Measurements from ENCODE around the gene KCNQ1.

KCNQ1 gene

GRCh38 chr11:2675540-2675939 lies 230.7 kb downstream of the KCNQ1 start:
- no peak overlapping the region for H3K9ac ChIP-seq (ENCODE audit: low read length)
- H3K27ac ChIP-seq (ENCODE audit: low read depth, low read length): no peak overlapping the region
- H3K27me3 ChIP-seq (ENCODE audit: control insufficient read depth, insufficient read depth, low read length): no peaks in the 10 kb centered on the region
- H3K36me3 ChIP-seq (ENCODE audit: control insufficient read depth, insufficient read depth, low read length): no peaks in the 10 kb centered on the region
- no peaks in the 10 kb centered on the region for H3K9me3 ChIP-seq (ENCODE audit: control insufficient read depth, insufficient read depth, low read depth, low read length)
- H3K4me1 ChIP-seq (ENCODE audit: control insufficient read depth, insufficient read depth, low read length): peaks cover 5% of the 10 kb centered on the region
- H3K4me3 ChIP-seq (ENCODE audit: low read depth, low read length): no peak overlapping the region

GRCh38 chr11:2677127-2677526 lies 232.3 kb downstream of the KCNQ1 start:
- no peaks in the 10 kb centered on the region for H3K36me3 ChIP-seq (ENCODE audit: control insufficient read depth, insufficient read depth, low read length)
- H3K9ac ChIP-seq (ENCODE audit: low read length): no peak overlapping the region
- H3K27me3 ChIP-seq (ENCODE audit: control insufficient read depth, insufficient read depth, low read length): no peaks in the 10 kb centered on the region
- H3K4me3 ChIP-seq (ENCODE audit: low read depth, low read length): no peak overlapping the region
- H3K9me3 ChIP-seq (ENCODE audit: control insufficient read depth, insufficient read depth, low read depth, low read length): no peaks in the 10 kb centered on the region
- H3K4me1 ChIP-seq (ENCODE audit: control insufficient read depth, insufficient read depth, low read length): peaks cover 5% of the 10 kb centered on the region
- H3K27ac ChIP-seq (ENCODE audit: low read depth, low read length): no peak overlapping the region

- Histone ChIP-seq H3K27me3 (ENCODE audit: control insufficient read depth, insufficient read depth, low read length) (no peaks in the 10 kb centered on the region), H3K9ac (ENCODE audit: low read length) (no peak overlapping the region), H3K4me3 (ENCODE audit: low read depth, low read length) (no peak overlapping the region), H3K4me1 (ENCODE audit: control insufficient read depth, insufficient read depth, low read length) (peaks cover 12% of the 10 kb centered on the region), H3K27ac (ENCODE audit: low read depth, low read length) (no peak overlapping the region), H3K36me3 (ENCODE audit: control insufficient read depth, insufficient read depth, low read length) (no peaks in the 10 kb centered on the region), H3K9me3 (ENCODE audit: control insufficient read depth, insufficient read depth, low read depth, low read length) (no peaks in the 10 kb centered on the region)
These were observed 233.6 kb downstream of the KCNQ1 start for GRCh38 chr11:2678396-2678795.

GRCh38 chr11:2679011-2679676 lies 234.3 kb downstream of the KCNQ1 start:
- no peak overlapping the region for H3K27ac ChIP-seq (ENCODE audit: low read depth, low read length)
- H3K9ac ChIP-seq (ENCODE audit: low read length): no peak overlapping the region
- no peaks in the 10 kb centered on the region for H3K36me3 ChIP-seq (ENCODE audit: control insufficient read depth, insufficient read depth, low read length)
- H3K9me3 ChIP-seq (ENCODE audit: control insufficient read depth, insufficient read depth, low read depth, low read length): no peaks in the 10 kb centered on the region
- H3K4me1 ChIP-seq (ENCODE audit: control insufficient read depth, insufficient read depth, low read length): peaks cover 13% of the 10 kb centered on the region
- no peak overlapping the region for H3K4me3 ChIP-seq (ENCODE audit: low read depth, low read length)
- H3K27me3 ChIP-seq (ENCODE audit: control insufficient read depth, insufficient read depth, low read length): no peaks in the 10 kb centered on the region

- H3K4me3 ChIP-seq (ENCODE audit: low read depth, low read length): no peak overlapping the region
These were observed 236.8 kb downstream of the KCNQ1 start for GRCh38 chr11:2681408-2682145.

GRCh38 chr11:2683806-2684205 lies 239.0 kb downstream of the KCNQ1 start:
- Histone ChIP-seq H3K4me3 (ENCODE audit: low read depth, low read length) (no peak overlapping the region), H3K4me1 (ENCODE audit: control insufficient read depth, insufficient read depth, low read length) (peaks cover 37% of the 10 kb centered on the region), H3K9ac (ENCODE audit: low read length) (no peak overlapping the region), H3K27me3 (ENCODE audit: control insufficient read depth, insufficient read depth, low read length) (no peaks in the 10 kb centered on the region), H3K36me3 (ENCODE audit: control insufficient read depth, insufficient read depth, low read length) (peaks cover 7% of the 10 kb centered on the region; the same call in 1 of the 2 replicates), H3K27ac (ENCODE audit: low read depth, low read length) (no peak overlapping the region), H3K9me3 (ENCODE audit: control insufficient read depth, insufficient read depth, low read depth, low read length) (no peaks in the 10 kb centered on the region)

More at GRCh38 chr11:2681408-2682145, 236.8 kb downstream of the KCNQ1 start:
- Histone ChIP-seq H3K27me3 (ENCODE audit: control insufficient read depth, insufficient read depth, low read length) (no peaks in the 10 kb centered on the region), H3K27ac (ENCODE audit: low read depth, low read length) (no peak overlapping the region), H3K36me3 (ENCODE audit: control insufficient read depth, insufficient read depth, low read length) (peaks cover 4% of the 10 kb centered on the region; the same call in 1 of the 2 replicates), H3K9me3 (ENCODE audit: control insufficient read depth, insufficient read depth, low read depth, low read length) (no peaks in the 10 kb centered on the region), H3K9ac (ENCODE audit: low read length) (no peak overlapping the region), H3K4me1 (ENCODE audit: control insufficient read depth, insufficient read depth, low read length) (peaks cover 14% of the 10 kb centered on the region)

GRCh38 chr11:2684581-2684980 lies 239.8 kb downstream of the KCNQ1 start:
- Histone ChIP-seq H3K27ac (ENCODE audit: low read depth, low read length) (no peak overlapping the region), H3K9ac (ENCODE audit: low read length) (no peak overlapping the region), H3K9me3 (ENCODE audit: control insufficient read depth, insufficient read depth, low read depth, low read length) (no peaks in the 10 kb centered on the region), H3K4me3 (ENCODE audit: low read depth, low read length) (no peak overlapping the region), H3K36me3 (ENCODE audit: control insufficient read depth, insufficient read depth, low read length) (peaks cover 7% of the 10 kb centered on the region; the same call in 1 of the 2 replicates), H3K4me1 (ENCODE audit: control insufficient read depth, insufficient read depth, low read length) (peaks cover 44% of the 10 kb centered on the region), H3K27me3 (ENCODE audit: control insufficient read depth, insufficient read depth, low read length) (no peaks in the 10 kb centered on the region)

GRCh38 chr11:2685051-2685450 lies 240.2 kb downstream of the KCNQ1 start:
- Histone ChIP-seq H3K9me3 (ENCODE audit: control insufficient read depth, insufficient read depth, low read depth, low read length) (no peaks in the 10 kb centered on the region), H3K9ac (ENCODE audit: low read length) (no peak overlapping the region), H3K27me3 (ENCODE audit: control insufficient read depth, insufficient read depth, low read length) (no peaks in the 10 kb centered on the region), H3K27ac (ENCODE audit: low read depth, low read length) (no peak overlapping the region), H3K36me3 (ENCODE audit: control insufficient read depth, insufficient read depth, low read length) (peaks cover 7% of the 10 kb centered on the region; the same call in 1 of the 2 replicates), H3K4me1 (ENCODE audit: control insufficient read depth, insufficient read depth, low read length) (peaks cover 49% of the 10 kb centered on the region), H3K4me3 (ENCODE audit: low read depth, low read length) (no peak overlapping the region)

GRCh38 chr11:2685566-2686359 lies 241.0 kb downstream of the KCNQ1 start:
- H3K27me3 ChIP-seq (ENCODE audit: control insufficient read depth, insufficient read depth, low read length): no peaks in the 10 kb centered on the region
- H3K9ac ChIP-seq (ENCODE audit: low read length): no peak overlapping the region
- no peaks in the 10 kb centered on the region for H3K9me3 ChIP-seq (ENCODE audit: control insufficient read depth, insufficient read depth, low read depth, low read length)
- no peak overlapping the region for H3K4me3 ChIP-seq (ENCODE audit: low read depth, low read length)
- no peak overlapping the region for H3K27ac ChIP-seq (ENCODE audit: low read depth, low read length)
- peaks cover 56% of the 10 kb centered on the region for H3K4me1 ChIP-seq (ENCODE audit: control insufficient read depth, insufficient read depth, low read length)
- peaks cover 7% of the 10 kb centered on the region for H3K36me3 ChIP-seq (ENCODE audit: control insufficient read depth, insufficient read depth, low read length)

GRCh38 chr11:2686360-2687222 lies 241.8 kb downstream of the KCNQ1 start:
- peaks cover 65% of the 10 kb centered on the region for H3K4me1 ChIP-seq (ENCODE audit: control insufficient read depth, insufficient read depth, low read length)
- no peak overlapping the region for H3K9ac ChIP-seq (ENCODE audit: low read length)

More at GRCh38 chr11:2686360-2687222, 241.8 kb downstream of the KCNQ1 start:
- no peaks in the 10 kb centered on the region for H3K9me3 ChIP-seq (ENCODE audit: control insufficient read depth, insufficient read depth, low read depth, low read length)
- no peaks in the 10 kb centered on the region for H3K27me3 ChIP-seq (ENCODE audit: control insufficient read depth, insufficient read depth, low read length)
- no peak overlapping the region for H3K4me3 ChIP-seq (ENCODE audit: low read depth, low read length)
- peaks cover 7% of the 10 kb centered on the region for H3K36me3 ChIP-seq (ENCODE audit: control insufficient read depth, insufficient read depth, low read length)
- no peak overlapping the region for H3K27ac ChIP-seq (ENCODE audit: low read depth, low read length)
